Pancreas (tissue), 10 donors: ENCODE measurements around the gene WNT3A. TPM values are rescaled to one million over a fixed set of nuclear protein-coding genes. Genes with fewer than 3 reads are reported as not detected.

ENCODE experiments used
- ATAC-seq, 4 donors: fragments of 200-7000 bp; cut with Tn5 transposase; one replicate each; pipeline versions ENCODE4 v1.8.0 to v1.9.1; 2020; ENCODE audit warnings: mild to moderate bottlenecking in 4 of 4, moderate library complexity in 4 of 4
- DNase-seq, 6 donors: peaks; one replicate each; pipeline ENCODE4 v3.0.0-alpha.2; 2020
- FAIRE-seq: peaks from 2 replicates; lab custom pipeline; 2012; peaks lifted over from hg19 to GRCh38; lab: Jason Lieb, UNC
- H3K27ac ChIP-seq, 4 donors: fragments of 200-600 bp; sonication (generic); 1 replicate in 3 of 4; 2 replicates in 1 of 4; pipeline versions ENCODE4 v1.5.0 to v1.8.0; 2020
- H3K27me3 ChIP-seq, 4 donors: fragments of 200-600 bp; one replicate each; pipeline ENCODE4 v1.8.0; 2021
- H3K36me3 ChIP-seq, 3 donors: fragments of 200-600 bp; sonication (generic) in 1 of 3; one replicate each; pipeline versions ENCODE4 v1.5.0 to v1.8.0; 2020 to 2021
- H3K4me1 ChIP-seq, 3 donors: fragments of 200-600 bp; one replicate each; pipeline ENCODE4 v1.8.0; 2021
- H3K4me3 ChIP-seq, 4 donors: fragments of 200-600 bp; sonication (generic) in 2 of 4; one replicate each; pipeline versions ENCODE4 v1.5.0 to v1.8.0; 2020 to 2021
- H3K9me3 ChIP-seq, 4 donors: fragments of 200-600 bp; one replicate each; pipeline ENCODE4 v1.8.0; 2021
- WGBS, 2 donors: extraction: QIAGEN DNeasy Blood & Tissue Kit; methylation state at CpG; one replicate each; pipeline ENCODE4 v1.1.7; 2013; 5-methylcytosine and 5-hydroxymethylcytosine counted together
- intact Hi-C, 3 donors: fragments of 100-400 bp; cut with DNase I; formaldehyde crosslinking; loops; one replicate each; pipeline versions ENCODE4 v1.11.1 to v1.14.2; 2022
- polyA plus RNA-seq, 2 donors: library from polyadenylated mRNA; stranded (reverse); fragments of 200-250 nt; gene quantifications; one replicate each; pipeline ENCODE4 v1.2.3, GENCODE V29; 2013
- total RNA-seq, 6 donors: library from RNA; stranded (reverse); fragmentation: NEBNext Ultra II Directional in 4 of 6; extraction: Animal tissue kit (Norgen Biotek cat#: 25700) in 4 of 6; gene quantifications; one replicate each; pipeline versions ENCODE4 v1.2.1 to v1.2.4, GENCODE V29; 2021 to 2023
- TF ChIP-seq, protein P1 (sequence below), 4 donors: fragments of 200-600 bp; sonication (generic) in 3 of 4; IDR thresholded peaks; one replicate each; pipeline versions ENCODE4 v1.5.0 to v1.8.0; 2021; ENCODE audit warnings: antibody characterized with exemption in 4 of 4
- donor health status: healthy with polysubstance abuse.
- donor health status: DM: no; HTN: no; CAD: no; lungs with moderate emphysema.
- donor health status: DM: no; HTN: no; CAD: no.
- donor health status: control.
- donor health status: control.
- donor health status: Bipolar disorder and iron deficiency.
- donor health status: DM: yes; HTN: yes; CAD: no.
- donor health status: DM: no; HTN: no; CAD: no.
- donor health status: DM: no; HTN: no; CAD: no.
- donor health status: DM: yes; HTN: yes; CAD: no.

WNT3A gene
- total and polyA plus RNA-seq, 8 donors, result 0.08 TPM; not detected in 7

- peak in 3 of 6 donors; percentile 23 to 75 (median 53) for DNase-seq
- no peak overlapping the region for H3K4me3 ChIP-seq
- H3K36me3 ChIP-seq, result no peaks in the 10 kb centered on the region
- FAIRE-seq, result no peak
- ATAC-seq, result no peak
- intact Hi-C loops, result no loop called here
- no peaks in the 10 kb centered on the region for H3K9me3 ChIP-seq
- TF ChIP-seq, protein P1, sequence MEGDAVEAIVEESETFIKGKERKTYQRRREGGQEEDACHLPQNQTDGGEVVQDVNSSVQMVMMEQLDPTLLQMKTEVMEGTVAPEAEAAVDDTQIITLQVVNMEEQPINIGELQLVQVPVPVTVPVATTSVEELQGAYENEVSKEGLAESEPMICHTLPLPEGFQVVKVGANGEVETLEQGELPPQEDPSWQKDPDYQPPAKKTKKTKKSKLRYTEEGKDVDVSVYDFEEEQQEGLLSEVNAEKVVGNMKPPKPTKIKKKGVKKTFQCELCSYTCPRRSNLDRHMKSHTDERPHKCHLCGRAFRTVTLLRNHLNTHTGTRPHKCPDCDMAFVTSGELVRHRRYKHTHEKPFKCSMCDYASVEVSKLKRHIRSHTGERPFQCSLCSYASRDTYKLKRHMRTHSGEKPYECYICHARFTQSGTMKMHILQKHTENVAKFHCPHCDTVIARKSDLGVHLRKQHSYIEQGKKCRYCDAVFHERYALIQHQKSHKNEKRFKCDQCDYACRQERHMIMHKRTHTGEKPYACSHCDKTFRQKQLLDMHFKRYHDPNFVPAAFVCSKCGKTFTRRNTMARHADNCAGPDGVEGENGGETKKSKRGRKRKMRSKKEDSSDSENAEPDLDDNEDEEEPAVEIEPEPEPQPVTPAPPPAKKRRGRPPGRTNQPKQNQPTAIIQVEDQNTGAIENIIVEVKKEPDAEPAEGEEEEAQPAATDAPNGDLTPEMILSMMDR (IDR thresholded peaks at IDR 0.05), result no peak
- no peak overlapping the region for H3K27ac ChIP-seq
- H3K4me1 ChIP-seq, result peaks cover 5 to 9% (median 7%) of the 10 kb centered on the region in 3 donors
- no peaks in the 10 kb centered on the region for H3K27me3 ChIP-seq
- WGBS, 2 donors, result 74 to 82% methylated on average over 19 of the region's 19 CpGs
Observed at GRCh38 chr1:228107636-228108035, 100.8 kb downstream of the WNT3A start.

GRCh38 chr1:228108055-228108690 lies 101.4 kb downstream of the WNT3A start:
- intact Hi-C loops, result no loop called here
- FAIRE-seq, result no peak
- Histone ChIP-seq H3K36me3 (no peaks in the 10 kb centered on the region), H3K4me1 (peaks cover 5 to 9% (median 7%) of the 10 kb centered on the region in 3 donors), H3K27me3 (no peaks in the 10 kb centered on the region), H3K27ac (peak overlapping the region in 3 of 4 donors; percentile 79 to 88 (median 85)), H3K9me3 (no peaks in the 10 kb centered on the region), H3K4me3 (peak overlapping the region; percentile 79 to 98 (median 88))
- WGBS, 2 donors, result 61 to 67% methylated on average over 11 of the region's 11 CpGs
- no peak for ATAC-seq
- no peak for DNase-seq
- TF ChIP-seq, protein P1 (IDR thresholded peaks at IDR 0.05), result no peak

DNA sequence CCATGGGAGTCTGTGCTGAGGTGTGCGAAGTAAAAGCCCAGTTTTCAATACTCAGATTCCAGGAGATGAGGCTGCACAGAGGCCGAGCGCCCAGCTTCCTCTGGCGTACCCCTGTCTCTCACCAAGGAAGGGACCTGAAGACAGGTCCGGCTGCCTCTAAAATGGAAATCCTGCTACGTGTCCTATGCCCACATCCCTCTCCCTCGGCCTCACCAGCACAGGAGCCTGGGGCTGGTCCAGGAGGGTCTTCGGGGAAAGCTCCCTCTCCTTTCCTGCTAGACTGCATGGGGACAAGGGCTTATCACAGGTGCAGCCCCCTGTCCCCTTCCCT lies 101.9 kb downstream of the WNT3A start:
- Histone ChIP-seq H3K36me3 (no peaks in the 10 kb centered on the region), H3K27ac (peak overlapping the region; percentile 77 to 88 (median 82)), H3K4me1 (peaks cover 5 to 9% (median 7%) of the 10 kb centered on the region in 3 donors), H3K27me3 (no peaks in the 10 kb centered on the region), H3K4me3 (peak overlapping the region; percentile 79 to 98 (median 88)), H3K9me3 (no peaks in the 10 kb centered on the region)
- no peak for ATAC-seq
- intact Hi-C loops, result no loop called here
- TF ChIP-seq, protein P1 (IDR thresholded peaks at IDR 0.05), result no peak
- no peak for DNase-seq
- 2 to 3% methylated on average over 7 to 8 of the region's 8 CpGs for WGBS, 2 donors
- no peak for FAIRE-seq

DNA sequence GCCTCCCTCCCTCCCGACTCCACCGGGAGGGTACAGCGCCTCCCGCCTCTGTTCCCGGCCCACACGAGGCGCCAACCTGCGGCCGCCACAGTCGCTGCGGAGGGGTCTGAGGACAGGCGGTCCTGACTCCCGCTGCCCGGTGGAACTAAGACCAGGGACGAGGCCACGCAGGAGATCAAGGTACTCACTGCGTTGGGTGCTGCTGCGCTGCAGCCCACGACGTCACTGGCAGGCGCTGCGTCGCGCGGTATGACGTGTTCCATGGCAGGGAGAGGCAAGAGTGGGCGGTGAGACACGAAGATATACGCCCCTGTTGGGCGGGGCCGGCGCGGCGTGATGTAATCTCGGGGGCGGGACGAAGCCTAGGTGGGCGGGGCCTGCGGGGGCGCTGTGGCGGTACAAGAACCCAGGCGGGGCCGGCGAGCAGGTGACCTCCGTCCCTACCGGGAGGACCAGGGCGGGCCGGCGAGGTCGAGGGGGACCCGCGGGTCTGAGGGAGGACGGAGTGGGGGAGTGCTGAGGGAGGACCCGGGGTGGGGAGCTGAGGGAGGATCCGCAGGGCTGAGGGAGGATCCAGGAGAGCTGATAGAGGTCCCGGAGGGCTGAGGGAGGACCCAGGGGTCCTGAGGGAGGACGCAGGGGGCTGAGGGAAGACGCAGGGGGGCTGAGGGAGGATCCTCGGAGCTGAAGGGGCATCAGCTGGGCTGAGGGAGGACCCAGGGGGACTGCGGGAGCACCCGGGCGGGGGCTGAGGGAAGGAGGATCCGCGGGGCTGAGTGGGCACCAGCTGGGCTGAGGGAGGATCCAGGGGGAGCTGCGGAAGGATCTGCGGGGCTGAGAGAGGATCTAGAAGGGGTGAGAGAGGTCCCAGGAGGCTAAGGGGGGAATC lies 102.5 kb downstream of the WNT3A start, which contains the start of gene MRPL55:
Gene MRPL55 (minus strand): TSS at position 227 of the 889 bp plus-strand sequence. CDS start 1,039 bp downstream, outside the sequence.
- Histone ChIP-seq H3K4me3 (peak within 1 kb of the TSS; percentile 79 to 98 (median 88)), H3K27me3 (no peaks in the 10 kb centered on the region), H3K4me1 (peaks cover 5 to 9% (median 7%) of the 10 kb centered on the region in 3 donors), H3K27ac (peak within 1 kb of the TSS; percentile 77 to 88 (median 82)), H3K9me3 (no peaks in the 10 kb centered on the region), H3K36me3 (no peaks in the 10 kb centered on the region)
- TF ChIP-seq, protein P1 (IDR thresholded peaks at IDR 0.05), result peak in 1 of 4 donors; percentile 22
- peak; percentile 95 to 99 (median 98) for ATAC-seq
- WGBS, 2 donors, result 0% methylated on average over 57 to 66 of the region's 66 CpGs
- FAIRE-seq, result no peak
- intact Hi-C loops, result no loop called here
- DNase-seq, result peak; percentile 96 to 100 (median 100)
